HG03558 (cell line): ENCODE results near the gene FMNL1.
"Not testable (repeated sequence)": the region's sequence is repeated elsewhere in the genome, so short reads cannot be mapped to it uniquely, and the experiment has no call there.

Experiments
- ATAC-seq: cut with Tn5 transposase; IDR thresholded peaks from one replicate; pipeline ENCODE4 v1.9.1; 2021; ENCODE audit warnings: moderate number of reproducible peaks; ENCODE audit not compliant: unreplicated experiment; ENCODE audit errors: extremely low read depth

Gene FMNL1

GRCh38 chr17:45234641-45235415 lies 13.1 kb downstream of the FMNL1 start:
- no peak for ATAC-seq

- ATAC-seq = no peak
Observed at GRCh38 chr17:45235416-45236281, 14.0 kb downstream of the FMNL1 start.

- no peak for ATAC-seq
Observed at GRCh38 chr17:45236282-45236606, 14.6 kb downstream of the FMNL1 start.

- no peak for ATAC-seq
Observed at GRCh38 chr17:45237686-45238085, 16.0 kb downstream of the FMNL1 start.

- ATAC-seq = no peak
Observed at GRCh38 chr17:45238155-45238774, 16.6 kb downstream of the FMNL1 start.

GRCh38 chr17:45240905-45241327 lies 19.2 kb downstream of the FMNL1 start:
- ATAC-seq = no peak

GRCh38 chr17:45241328-45242028 lies 19.8 kb downstream of the FMNL1 start:
- no peak for ATAC-seq

GRCh38 chr17:45242029-45242414 lies 20.3 kb downstream of the FMNL1 start:
- ATAC-seq = no peak

GRCh38 chr17:45243750-45244149 lies 22.1 kb downstream of the FMNL1 start:
- no peak for ATAC-seq

GRCh38 chr17:45244725-45245656 lies 23.3 kb downstream of the FMNL1 start:
- no peak for ATAC-seq

- no peak for ATAC-seq
Observed at GRCh38 chr17:45246338-45246737, 24.7 kb downstream of the FMNL1 start.

- ATAC-seq = no peak
Observed at GRCh38 chr17:45246861-45247428, 25.3 kb downstream of the FMNL1 start.

- no peak for ATAC-seq
Observed at GRCh38 chr17:45247429-45248131, 25.9 kb downstream of the FMNL1 start.

GRCh38 chr17:45248132-45248957 lies 26.7 kb downstream of the FMNL1 start:
- no peak for ATAC-seq

- no peak for ATAC-seq
Observed at GRCh38 chr17:45251931-45252330, 30.2 kb downstream of the FMNL1 start.

- not testable (repeated sequence) for ATAC-seq
Observed at GRCh38 chr17:45253237-45253636, 31.6 kb downstream of the FMNL1 start.

GRCh38 chr17:45253879-45254278 lies 32.2 kb downstream of the FMNL1 start:
- no peak for ATAC-seq

- ATAC-seq = no peak
Observed at GRCh38 chr17:45255358-45255757, 33.7 kb downstream of the FMNL1 start.
